Liver (tissue), 9 donors: ENCODE results near the gene CLEC10A. TPM values are rescaled to one million over a fixed set of nuclear protein-coding genes. Genes with fewer than 3 reads are reported as not detected.

Experiments used
- DNase-seq: peaks from one replicate; pipeline ENCODE4 v3.0.0-alpha.2; 2017; ENCODE audit warnings: low spot score
- H3K27ac ChIP-seq, 2 donors: one replicate each; pipeline ENCODE4 v1.7.0; 2013; ENCODE audit warnings: inconsistent platforms in 2 of 2, low read length in 2 of 2, control low read depth in 1 of 2, low read depth in 1 of 2, mild to moderate bottlenecking in 1 of 2
- H3K27me3 ChIP-seq, 4 donors: one replicate each; pipeline versions ENCODE4 v1.6.1 to v1.7.0; 2013; ENCODE audit warnings: low read length in 3 of 4, inconsistent platforms in 1 of 4, mild to moderate bottlenecking in 1 of 4, moderate library complexity in 1 of 4; ENCODE audit not compliant: control insufficient read depth in 4 of 4, insufficient read depth in 4 of 4
- H3K36me3 ChIP-seq, 4 donors: one replicate each; pipeline versions ENCODE4 v1.6.1 to v1.7.0; 2013; ENCODE audit warnings: low read length in 3 of 4, mild to moderate bottlenecking in 3 of 4, low read depth in 1 of 4, moderate library complexity in 1 of 4; ENCODE audit not compliant: control insufficient read depth in 4 of 4, insufficient read depth in 3 of 4
- H3K4me1 ChIP-seq, 4 donors: one replicate each; pipeline versions ENCODE4 v1.6.1 to v1.7.0; 2013; ENCODE audit warnings: low read length in 3 of 4, mild to moderate bottlenecking in 3 of 4, moderate library complexity in 1 of 4; ENCODE audit not compliant: control insufficient read depth in 4 of 4, insufficient read depth in 4 of 4
- H3K4me3 ChIP-seq, 3 donors: one replicate each; pipeline versions ENCODE4 v1.6.1 to v1.7.0; 2013; ENCODE audit warnings: low read length in 3 of 3, control low read depth in 1 of 3, low read depth in 1 of 3, mild to moderate bottlenecking in 1 of 3
- H3K9ac ChIP-seq, 2 donors: one replicate each; pipeline ENCODE4 v1.7.0; 2013; ENCODE audit warnings: low read length in 2 of 2, mild to moderate bottlenecking in 2 of 2, moderate library complexity in 2 of 2, control low read depth in 1 of 2, low read depth in 1 of 2
- H3K9me3 ChIP-seq, 4 donors: one replicate each; pipeline versions ENCODE4 v1.6.1 to v1.7.0; 2013; ENCODE audit warnings: low read length in 3 of 4; ENCODE audit not compliant: control insufficient read depth in 4 of 4
- ATF3 ChIP-seq: IDR thresholded peaks from 2 replicates; pipeline ENCODE4 v1.6.1; 2016; ENCODE audit warnings: antibody characterized with exemption
- CTCF ChIP-seq: fragments of 150-350 bp; IDR thresholded peaks from 2 replicates; pipeline ENCODE4 v1.5.1; 2017; ENCODE audit warnings: improper control_type of control experiment, low read depth, low read length; ENCODE audit not compliant: missing input control
- EGR1 ChIP-seq, 2 donors: IDR thresholded peaks; 2 replicates each; pipeline ENCODE4 v1.6.1; 2016 to 2018; ENCODE audit warnings: antibody characterized with exemption in 2 of 2, low read depth in 2 of 2
- FOXA1 ChIP-seq: IDR thresholded peaks from 2 replicates; pipeline ENCODE4 v1.6.1; 2016; ENCODE audit warnings: antibody characterized with exemption
- FOXA2 ChIP-seq: IDR thresholded peaks from 2 replicates; pipeline ENCODE4 v1.6.1; 2016; ENCODE audit warnings: antibody characterized with exemption
- GABPA ChIP-seq, 2 donors: IDR thresholded peaks in 1 of 2; conservative IDR thresholded peaks in 1 of 2; 2 replicates each; pipeline ENCODE4 v1.6.1; 2016; ENCODE audit warnings: antibody characterized with exemption in 2 of 2, mild to moderate bottlenecking in 1 of 2, moderate library complexity in 1 of 2
- HNF4A ChIP-seq, 2 donors: conservative IDR thresholded peaks; 2 replicates each; pipeline ENCODE4 v1.6.1; 2016; ENCODE audit warnings: antibody characterized with exemption in 2 of 2, mild to moderate bottlenecking in 2 of 2
- HNF4G ChIP-seq: IDR thresholded peaks from 2 replicates; pipeline ENCODE4 v1.6.1; 2016; ENCODE audit warnings: antibody characterized with exemption
- JUND ChIP-seq, 2 donors: IDR thresholded peaks; 2 replicates each; pipeline ENCODE4 v1.6.1; 2016; ENCODE audit warnings: antibody characterized with exemption in 2 of 2
- MAX ChIP-seq: IDR thresholded peaks from 2 replicates; pipeline ENCODE4 v1.6.1; 2016; ENCODE audit warnings: antibody characterized with exemption
- NR2F2 ChIP-seq: IDR thresholded peaks from 2 replicates; pipeline ENCODE4 v1.6.1; 2016; ENCODE audit warnings: antibody characterized with exemption
- RAD21 ChIP-seq, 2 donors: IDR thresholded peaks; 2 replicates each; pipeline ENCODE4 v1.6.1; 2016; ENCODE audit warnings: antibody characterized with exemption in 2 of 2, mild to moderate bottlenecking in 2 of 2
- REST ChIP-seq: IDR thresholded peaks from 2 replicates; pipeline ENCODE4 v1.6.1; 2016; ENCODE audit warnings: antibody characterized with exemption, mild to moderate bottlenecking
- RXRA ChIP-seq, 2 donors: IDR thresholded peaks; 2 replicates each; pipeline ENCODE4 v1.6.1; 2017 to 2018; ENCODE audit warnings: antibody characterized with exemption in 2 of 2, mild to moderate bottlenecking in 1 of 2
- SP1 ChIP-seq: IDR thresholded peaks from 2 replicates; pipeline ENCODE4 v1.6.1; 2018; ENCODE audit warnings: antibody characterized with exemption, mild to moderate bottlenecking
- TAF1 ChIP-seq: conservative IDR thresholded peaks from 2 replicates; pipeline ENCODE4 v1.6.1; 2016; ENCODE audit warnings: antibody characterized with exemption, mild to moderate bottlenecking
- YY1 ChIP-seq: IDR thresholded peaks from 2 replicates; pipeline ENCODE4 v1.6.1; 2016; ENCODE audit warnings: antibody characterized with exemption, mild to moderate bottlenecking
- ZBTB33 ChIP-seq: IDR thresholded peaks from 2 replicates; pipeline ENCODE4 v1.6.1; 2016; ENCODE audit warnings: antibody characterized with exemption
- WGBS: extraction: QIAGEN DNeasy Blood & Tissue Kit; methylation state at CpG from one replicate; pipeline ENCODE4 v1.1.7; 2013; 5-methylcytosine and 5-hydroxymethylcytosine counted together
- polyA plus RNA-seq, 2 donors: library from polyadenylated mRNA; stranded (reverse) in 1 of 2; unstranded in 1 of 2; fragments of 200-250 nt in 1 of 2; fragments of >200 nt in 1 of 2; fragmentation: Nextera tagmentation in 1 of 2; extraction: Ambion mirVana in 1 of 2; gene quantifications; one replicate each; pipeline versions ENCODE4 v1.2.1 to v1.2.3, GENCODE V29; 2013 to 2015
- total RNA-seq, 2 donors: library from RNA; depleted of rRNA; stranded (reverse); fragments of >200 nt; gene quantifications; one replicate each; pipeline ENCODE4 v1.2.3, GENCODE V29; 2014
- donor health status: healthy.
- donor health status: healthy.
- donor health status: healthy.
- donor health status: healthy.
- donor health status: healthy.

CLEC10A gene
- 1 to 10 TPM; 3.1 to 3.8 TPM for total RNA-seq
- 1 to 10 TPM; 1.4 to 4.0 TPM for polyA plus RNA-seq

GRCh38 chr17:7079581-7080455 lies at the start of gene CLEC10A:
CLEC10A (minus strand) TSS chr17:7080251; CDS start chr17:7078812, 1,439 bp downstream.
- Histone ChIP-seq H3K36me3 (peaks cover 0 to 4% (median 1%) of the 10 kb centered on the region in 4 donors), H3K4me1 (no peaks in the 10 kb centered on the region), H3K4me3 (no peak within 1 kb of the TSS), H3K9me3 (no peaks in the 10 kb centered on the region), H3K9ac (no peak within 1 kb of the TSS), H3K27me3 (no peaks in the 10 kb centered on the region), H3K27ac (no peak within 1 kb of the TSS)
- TF ChIP-seq FOXA2 (no peak), NR2F2 (no peak), TAF1 (no peak), EGR1 (IDR thresholded peaks at IDR 0.05; ENCODE audit: low read depth in 2 of 2) (no peak), MAX (no peak), GABPA (IDR thresholded peaks at IDR 0.05 in 1 of 2, conservative IDR thresholded peaks at IDR 0.05 in 1 of 2) (no peak), SP1 (no peak), HNF4A (conservative IDR thresholded peaks at IDR 0.05) (no peak), JUND (IDR thresholded peaks at IDR 0.05) (no peak), RAD21 (IDR thresholded peaks at IDR 0.05) (no peak), CTCF (no peak), FOXA1 (no peak), RXRA (IDR thresholded peaks at IDR 0.05) (no peak), ATF3 (no peak), HNF4G (no peak), YY1 (no peak), ZBTB33 (no peak), REST (no peak)
- 75% methylated on average over 15 of the region's 15 CpGs for WGBS
- DNase-seq, result no peak
